GM21390 (cell line): ENCODE results near the gene TECTB.

Source experiments
- ATAC-seq: cut with Tn5 transposase; IDR thresholded peaks from one replicate; pipeline ENCODE4 v1.9.1; 2021; ENCODE audit not compliant: unreplicated experiment

Gene TECTB

GRCh38 chr10:112345743-112346142 is 62.5 kb downstream of the TECTB start:
- no peak for ATAC-seq

DNA sequence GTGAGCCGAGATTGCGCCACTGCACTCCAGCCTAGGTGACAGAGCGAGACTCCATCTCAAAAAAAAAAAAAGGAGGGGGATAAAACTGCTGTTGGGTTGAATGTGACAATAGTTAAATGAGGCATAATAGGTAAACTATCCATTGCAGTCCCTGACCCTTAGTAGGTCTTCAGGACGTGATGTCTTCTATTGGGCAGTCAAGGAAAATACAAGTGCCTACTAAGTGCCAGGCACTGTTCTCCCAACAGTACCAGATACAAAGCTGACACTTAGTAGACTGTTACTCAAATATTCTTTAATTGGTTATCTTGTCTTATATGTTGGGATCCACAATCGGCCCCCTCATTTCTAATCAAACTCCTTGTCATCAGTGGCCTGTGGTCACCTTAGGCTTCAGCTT is 63.6 kb downstream of the TECTB start:
- no peak for ATAC-seq

- no peak for ATAC-seq
Observed at GRCh38 chr10:112347709-112348671, 64.8 kb downstream of the TECTB start.

GRCh38 chr10:112348759-112349158 is 65.6 kb downstream of the TECTB start:
- no peak for ATAC-seq

DNA sequence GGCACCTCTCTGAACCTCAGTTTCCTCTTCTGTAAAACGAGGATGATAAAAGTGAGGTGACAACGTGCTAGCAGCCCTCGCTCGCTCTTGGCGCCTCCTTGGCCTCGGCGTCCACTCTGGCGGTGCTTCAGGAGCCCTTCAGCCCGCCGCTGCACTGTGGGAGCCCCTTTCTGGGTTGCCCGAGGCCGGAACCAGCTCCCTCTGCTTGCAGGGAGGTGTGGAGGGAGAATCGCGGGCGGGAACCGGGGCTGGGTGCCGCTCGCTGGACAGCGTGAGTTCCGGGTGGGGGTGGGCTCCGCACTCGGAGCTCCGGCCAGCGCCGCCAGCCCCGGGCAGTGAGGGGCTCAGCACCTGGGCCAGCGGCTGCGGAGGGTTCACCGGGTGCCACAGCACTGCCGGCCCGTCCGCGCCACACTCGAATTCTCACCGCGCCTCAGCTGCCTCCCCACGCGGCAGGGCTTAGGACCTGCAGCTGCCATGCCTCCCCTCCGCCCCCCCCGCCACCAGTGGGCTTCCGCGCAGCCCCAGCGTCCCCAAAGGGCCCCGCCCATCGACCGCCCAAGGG is 66.4 kb downstream of the TECTB start:
- ATAC-seq, result no peak

- no peak for ATAC-seq
Observed at GRCh38 chr10:112351146-112351545, 67.9 kb downstream of the TECTB start.

DNA sequence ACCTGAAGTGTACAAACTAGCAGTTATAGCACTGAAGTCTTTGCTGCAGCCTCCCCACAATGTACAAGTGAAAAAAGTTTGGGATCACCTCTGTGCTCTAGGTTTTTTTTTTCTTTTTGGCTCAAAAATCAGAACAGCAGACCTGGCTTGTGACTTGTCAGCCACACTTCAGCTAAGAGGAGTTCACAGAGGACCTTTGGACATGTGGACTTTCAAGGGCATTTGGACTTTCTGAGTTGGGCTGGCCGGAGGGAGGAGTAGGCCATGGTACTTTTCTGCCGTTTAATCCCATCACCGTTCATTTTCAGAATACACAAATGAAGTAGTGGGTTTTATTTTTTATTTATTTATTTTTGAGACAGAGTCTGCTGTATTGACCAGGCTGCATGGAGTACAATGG is 68.8 kb downstream of the TECTB start:
- no peak for ATAC-seq

- ATAC-seq, result no peak
Observed at GRCh38 chr10:112353046-112353445, 69.8 kb downstream of the TECTB start.
